PC-3 (cell line): ENCODE results near the gene CMSS1. TPM values are rescaled to one million over a fixed set of nuclear protein-coding genes. Genes with fewer than 3 reads are reported as not detected.
A peak's percentile ranks its signal among the peaks of the same experiment; 100 is the strongest.

ENCODE experiments used
- ATAC-seq: fragments of 200-7000 bp; cut with Tn5 transposase; 2 replicates; pipeline ENCODE4 v1.9.1; 2020; ENCODE audit warnings: mild to moderate bottlenecking, moderate library complexity
- BruUV-seq: library from RNA; stranded (reverse); fragments of 400-500 nt; replicated peaks from 2 replicates; lab custom pipeline; 2021; lab: Mats Ljungman, UMichigan
- CTCF ChIA-PET: fragments of 300-600 bp; sonication (Branson Sonifier 250); formaldehyde crosslinking; loops from one replicate; lab custom pipeline; 2022; ENCODE audit warnings: antibody characterized with exemption; lab: Charles Lee
- POLR2A ChIA-PET: fragments of 300-600 bp; sonication (Branson Sonifier 250); formaldehyde crosslinking; loops from one replicate; lab custom pipeline; 2022; ENCODE audit warnings: antibody characterized with exemption; ENCODE audit not compliant: unreplicated experiment; lab: Charles Lee
- DNase-seq: peaks from one replicate; pipeline ENCODE4 v3.0.0-alpha.2; 2015
- H2AFZ ChIP-seq: fragments of 300-600 bp; sonication (generic); 2 replicates; pipeline ENCODE4 v1.6.0; 2016; ENCODE audit warnings: antibody characterized with exemption, low read length
- H3F3A ChIP-seq: fragments of 300-600 bp; sonication (generic); one replicate; pipeline ENCODE4 v1.6.0; 2017; ENCODE audit warnings: antibody characterized with exemption, low read length, control low read depth, mild to moderate bottlenecking; ENCODE audit not compliant: unreplicated experiment
- H3K27ac ChIP-seq: fragments of 300-600 bp; sonication (generic); 2 replicates; pipeline ENCODE4 v1.5.1; 2016; ENCODE audit warnings: mild to moderate bottlenecking, low read length
- H3K27me3 ChIP-seq: fragments of 300-600 bp; sonication (generic); 2 replicates; pipeline ENCODE4 v1.6.1; 2016; ENCODE audit warnings: low read length, mixed read lengths
- H3K36me3 ChIP-seq: fragments of 300-600 bp; sonication (generic); 2 replicates; pipeline ENCODE4 v1.6.1; 2016; ENCODE audit warnings: low read depth, mixed run types, low read length, mixed read lengths
- H3K4me1 ChIP-seq: fragments of 300-600 bp; sonication (generic); 2 replicates; pipeline ENCODE4 v1.5.1; 2016; ENCODE audit warnings: low read length; ENCODE audit not compliant: insufficient read depth
- H3K4me2 ChIP-seq: fragments of 300-600 bp; sonication (generic); 2 replicates; pipeline ENCODE4 v1.6.0; 2016; ENCODE audit warnings: low read length
- H3K4me3 ChIP-seq: fragments of 300-600 bp; sonication (generic); 2 replicates; pipeline ENCODE4 v1.5.1; 2016; ENCODE audit warnings: mild to moderate bottlenecking, low read length, mixed read lengths
- H3K79me2 ChIP-seq: fragments of 300-600 bp; sonication (generic); 2 replicates; pipeline ENCODE4 v1.6.1; 2017; ENCODE audit warnings: low read length, mixed read lengths
- H3K9ac ChIP-seq: fragments of 300-600 bp; sonication (generic); 2 replicates; pipeline ENCODE4 v1.6.0; 2016; ENCODE audit warnings: mild to moderate bottlenecking, low read length
- H3K9me2 ChIP-seq: fragments of 300-600 bp; sonication (generic); replicated peaks from 2 replicates; pipeline ENCODE4 v1.6.1; 2016; ENCODE audit warnings: mixed run types, low read length, mixed read lengths
- H3K9me3 ChIP-seq: fragments of 300-600 bp; sonication (generic); 2 replicates; pipeline ENCODE4 v1.6.1; 2016; ENCODE audit warnings: low read length, mixed read lengths
- H4K20me1 ChIP-seq: fragments of 300-600 bp; sonication (generic); 2 replicates; pipeline ENCODE4 v1.6.1; 2016; ENCODE audit warnings: low read length, mixed read lengths
- EZH2 ChIP-seq: fragments of 300-600 bp; sonication (generic); IDR thresholded peaks from one replicate; pipeline ENCODE4 v1.6.1; 2017; ENCODE audit warnings: antibody characterized with exemption, mild to moderate bottlenecking, low read length; ENCODE audit not compliant: unreplicated experiment
- EZH2phosphoT487 ChIP-seq: fragments of 300-600 bp; sonication (generic); IDR thresholded peaks from 2 replicates; pipeline ENCODE4 v1.6.1; 2018; ENCODE audit warnings: mild to moderate bottlenecking, antibody characterized with exemption, low read length, borderline replicate concordance
- intact Hi-C: fragments of 100-400 bp; cut with micrococcal nuclease; formaldehyde crosslinking; loops from 2 replicates; pipeline ENCODE4 v1.9.0; 2023
- total RNA-seq: library from RNA; depleted of rRNA; stranded (reverse); fragments of >200 nt; gene quantifications from 2 replicates; pipeline ENCODE4 v1.2.3, GENCODE V29; 2014
- TF ChIP-seq, protein P1 (sequence below): fragments of 300-600 bp; sonication (generic); conservative IDR thresholded peaks from 2 replicates; pipeline ENCODE4 v1.5.1; 2017; ENCODE audit warnings: antibody characterized with exemption, low read depth, mild to moderate bottlenecking, low read length

Gene CMSS1
- total RNA-seq, 1 experiment from 2014 or later, result 63.1 TPM

DNA sequence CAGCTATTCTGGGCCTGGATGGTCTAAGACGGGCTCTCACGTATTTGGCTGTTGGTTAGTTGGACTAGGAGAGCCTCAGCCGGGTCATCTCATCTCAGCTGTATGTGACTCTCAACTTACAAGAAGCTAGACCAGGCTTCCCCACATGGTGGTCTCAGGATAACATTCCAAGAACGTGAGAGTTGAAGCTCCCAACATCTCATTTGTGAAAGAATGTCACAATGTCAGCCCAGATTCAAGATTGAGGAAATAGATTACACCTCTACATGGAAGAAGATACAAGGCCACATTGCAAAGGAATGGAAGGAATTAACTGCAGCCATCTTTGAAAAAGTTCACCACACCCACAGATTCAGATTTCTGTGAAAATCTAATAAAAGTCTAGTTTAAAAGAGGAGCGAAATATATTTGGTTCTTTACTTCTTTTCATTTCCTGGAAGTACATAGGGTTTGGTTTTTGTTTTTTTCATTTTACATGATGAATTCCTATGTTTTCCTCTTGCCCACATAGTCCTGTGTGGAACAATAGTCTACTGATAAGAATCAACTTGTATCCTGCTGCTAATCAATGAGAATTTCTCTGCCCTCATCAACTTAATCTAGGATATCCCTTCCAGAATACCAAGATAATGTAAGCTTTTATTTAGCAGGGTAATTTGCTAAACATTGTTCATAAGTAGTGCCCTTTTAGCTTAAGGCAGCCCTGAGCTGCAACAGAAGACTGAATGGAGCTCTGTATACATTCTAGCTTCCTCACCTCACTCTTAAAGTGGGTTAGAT is 116.5 kb downstream of the CMSS1 start:
- Histone ChIP-seq H3K9me2 (no peaks in the 10 kb centered on the region), H3K9ac (no peak overlapping the region), H3K4me2 (no peak overlapping the region), H3K79me2 (0 out of 2 replicates have a peak, but pooled peaks cover 8% of the 10 kb centered on the region), H3K4me1 (peaks cover 21% of the 10 kb centered on the region; the same call in 1 of the 2 replicates), H3K27ac (no peak overlapping the region), H3K27me3 (no peaks in the 10 kb centered on the region), H4K20me1 (no peaks in the 10 kb centered on the region), H3F3A (no peaks in the 10 kb centered on the region), H3K9me3 (no peaks in the 10 kb centered on the region), H3K4me3 (no peak overlapping the region), H3K36me3 (no peaks in the 10 kb centered on the region), H2AFZ (no peak overlapping the region)
- TF ChIP-seq EZH2, result no peak
- no peak for TF ChIP-seq EZH2phosphoT487
- TF ChIP-seq, protein P1, sequence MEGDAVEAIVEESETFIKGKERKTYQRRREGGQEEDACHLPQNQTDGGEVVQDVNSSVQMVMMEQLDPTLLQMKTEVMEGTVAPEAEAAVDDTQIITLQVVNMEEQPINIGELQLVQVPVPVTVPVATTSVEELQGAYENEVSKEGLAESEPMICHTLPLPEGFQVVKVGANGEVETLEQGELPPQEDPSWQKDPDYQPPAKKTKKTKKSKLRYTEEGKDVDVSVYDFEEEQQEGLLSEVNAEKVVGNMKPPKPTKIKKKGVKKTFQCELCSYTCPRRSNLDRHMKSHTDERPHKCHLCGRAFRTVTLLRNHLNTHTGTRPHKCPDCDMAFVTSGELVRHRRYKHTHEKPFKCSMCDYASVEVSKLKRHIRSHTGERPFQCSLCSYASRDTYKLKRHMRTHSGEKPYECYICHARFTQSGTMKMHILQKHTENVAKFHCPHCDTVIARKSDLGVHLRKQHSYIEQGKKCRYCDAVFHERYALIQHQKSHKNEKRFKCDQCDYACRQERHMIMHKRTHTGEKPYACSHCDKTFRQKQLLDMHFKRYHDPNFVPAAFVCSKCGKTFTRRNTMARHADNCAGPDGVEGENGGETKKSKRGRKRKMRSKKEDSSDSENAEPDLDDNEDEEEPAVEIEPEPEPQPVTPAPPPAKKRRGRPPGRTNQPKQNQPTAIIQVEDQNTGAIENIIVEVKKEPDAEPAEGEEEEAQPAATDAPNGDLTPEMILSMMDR, result no peak
- ChIA-PET POLR2A (no interaction called here), CTCF (no interaction called here)
- ATAC-seq (no peak), DNase-seq (no peak)
- no TSS peak for BruUV-seq
- intact Hi-C loops, result no loop called here

DNA sequence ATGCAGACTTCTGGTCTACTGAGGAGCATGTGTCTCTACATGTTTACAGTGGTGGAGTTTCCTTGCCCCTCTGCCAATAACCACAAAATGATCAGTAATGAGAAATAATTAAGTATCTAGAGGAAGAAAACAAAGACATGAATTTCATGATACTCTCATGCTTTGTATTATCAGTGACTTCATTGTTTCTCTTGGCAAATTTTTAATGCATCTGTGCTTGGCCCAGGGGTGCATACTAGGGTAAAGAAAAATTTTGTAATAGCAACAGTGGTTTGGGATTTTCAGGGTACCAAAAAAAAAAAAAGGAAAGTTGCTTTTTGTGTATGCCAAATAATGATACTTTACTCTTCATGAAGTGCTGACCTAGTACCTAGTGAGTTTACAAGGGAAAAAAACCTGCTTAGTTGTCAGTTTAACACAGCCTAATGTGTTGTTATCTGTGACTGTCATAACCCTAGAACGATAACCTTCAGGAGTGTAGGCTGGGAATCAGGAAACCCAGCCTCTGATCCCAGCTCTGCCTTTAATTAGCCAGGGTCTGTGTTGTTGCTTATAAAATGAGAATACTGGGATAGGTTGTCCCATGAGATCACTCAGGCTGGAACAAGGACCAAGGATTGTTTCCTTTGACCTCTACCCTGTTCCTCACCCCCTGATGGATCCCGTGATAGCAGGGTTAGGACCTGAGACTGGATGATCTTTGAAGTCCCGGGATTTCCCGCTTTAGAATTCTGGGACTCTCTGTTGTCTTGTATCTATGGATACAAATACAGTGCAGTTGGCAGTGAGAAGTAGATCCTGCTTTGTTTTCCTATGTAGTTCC is 117.5 kb downstream of the CMSS1 start:
- H2AFZ ChIP-seq, result no peak overlapping the region
- H3F3A ChIP-seq, result no peaks in the 10 kb centered on the region
- H3K4me1 ChIP-seq, result peaks cover 12% of the 10 kb centered on the region; the same call in 1 of the 2 replicates
- DNase-seq (no peak), ATAC-seq (peak; percentile 49; the same call in 1 of the 2 replicates)
- intact Hi-C loops, result no loop called here
- BruUV-seq, result no TSS peak
- H3K9me3 ChIP-seq, result no peaks in the 10 kb centered on the region
- ChIA-PET CTCF (no interaction called here), POLR2A (interaction anchor here (0.6 kb wide), 1 partner anchor 73 kb away, joined by 3 read pairs; no protein-coding TSS in a partner anchor)
- 0 out of 2 replicates have a peak, but pooled peaks cover 4% of the 10 kb centered on the region for H3K79me2 ChIP-seq
- H3K4me2 ChIP-seq, result no peak overlapping the region
- no peak overlapping the region for H3K9ac ChIP-seq
- H3K27ac ChIP-seq, result no peak overlapping the region
- H3K27me3 ChIP-seq, result no peaks in the 10 kb centered on the region
- H3K36me3 ChIP-seq, result no peaks in the 10 kb centered on the region
- TF ChIP-seq EZH2, result no peak
- TF ChIP-seq, protein P1, result no peak
- TF ChIP-seq EZH2phosphoT487, result no peak
- no peaks in the 10 kb centered on the region for H3K9me2 ChIP-seq
- H3K4me3 ChIP-seq, result no peak overlapping the region
- H4K20me1 ChIP-seq, result no peaks in the 10 kb centered on the region
